HG03520 (cell line): ENCODE measurements around the gene UBB.

Source experiments
- ATAC-seq: cut with Tn5 transposase; IDR thresholded peaks from one replicate; pipeline ENCODE4 v1.9.1; 2021; ENCODE audit warnings: mild to moderate bottlenecking, moderate library complexity; ENCODE audit not compliant: unreplicated experiment

Gene UBB

DNA sequence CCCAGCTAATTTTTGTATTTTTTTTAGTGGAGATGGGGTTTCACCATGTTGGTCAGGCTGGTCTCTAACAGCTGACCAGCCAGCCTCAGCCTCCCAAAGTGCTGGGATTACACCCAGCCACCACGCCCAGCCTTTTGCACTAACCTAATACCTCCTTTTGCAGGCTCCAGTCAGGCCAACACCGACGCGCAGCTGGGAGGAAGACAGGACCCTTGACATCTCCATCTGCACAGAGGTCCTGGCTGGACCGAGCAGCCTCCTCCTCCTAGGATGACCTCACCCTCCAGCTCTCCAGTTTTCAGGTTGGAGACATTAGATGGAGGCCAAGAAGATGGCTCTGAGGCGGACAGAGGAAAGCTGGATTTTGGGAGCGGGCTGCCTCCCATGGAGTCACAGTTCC lies 36.5 kb downstream of the UBB start:
- ATAC-seq = no peak

DNA sequence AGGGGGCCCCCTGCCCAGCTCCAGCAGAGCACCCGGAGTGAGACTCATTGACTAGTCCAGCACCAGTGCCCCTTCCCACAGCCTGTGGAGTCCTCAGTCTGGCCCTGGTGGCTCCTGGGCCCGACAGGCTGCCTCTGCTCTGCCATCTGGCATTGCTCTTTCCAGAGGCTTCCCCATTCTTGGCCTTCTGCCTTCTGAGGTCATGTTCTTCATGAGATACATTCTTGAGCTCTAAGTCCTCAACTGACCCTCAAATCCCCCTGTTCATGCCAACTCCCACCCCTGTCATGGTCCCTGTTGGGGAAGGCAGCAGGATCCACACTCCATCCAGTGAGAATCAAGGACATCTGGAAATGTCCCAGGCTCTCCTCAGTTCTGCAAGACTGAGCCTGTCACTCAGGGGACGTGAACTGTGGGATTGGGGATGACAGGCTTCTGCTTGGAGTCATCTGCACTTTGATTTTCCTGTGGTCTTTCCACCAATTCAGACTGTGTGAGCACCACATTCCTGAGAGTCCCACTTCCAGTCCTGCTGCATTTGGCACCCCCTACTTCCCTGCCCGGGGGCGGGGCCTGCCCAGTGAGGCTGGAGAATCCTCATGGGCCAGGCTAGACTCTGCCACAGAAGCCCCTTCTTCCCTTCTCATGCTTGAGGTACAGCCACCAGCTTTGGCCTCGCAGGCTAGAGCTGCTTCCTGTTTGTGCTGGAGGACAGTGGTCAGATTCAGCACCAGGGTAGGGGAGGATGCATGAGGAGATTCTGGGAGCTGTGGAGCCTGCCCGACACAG lies 37.2 kb downstream of the UBB start:
- ATAC-seq = no peak

GRCh38 chr17:16418685-16419068 lies 37.8 kb downstream of the UBB start:
- ATAC-seq = no peak

GRCh38 chr17:16419074-16419928 lies 38.4 kb downstream of the UBB start:
- ATAC-seq = no peak

GRCh38 chr17:16419929-16420271 lies 39.0 kb downstream of the UBB start:
- no peak for ATAC-seq

- ATAC-seq = no peak
These were observed 41.5 kb downstream of the UBB start for GRCh38 chr17:16422416-16422815.

GRCh38 chr17:16423226-16423872 lies 42.5 kb downstream of the UBB start:
- ATAC-seq = no peak

- no peak for ATAC-seq
These were observed 44.3 kb downstream of the UBB start for GRCh38 chr17:16425202-16425601.

DNA sequence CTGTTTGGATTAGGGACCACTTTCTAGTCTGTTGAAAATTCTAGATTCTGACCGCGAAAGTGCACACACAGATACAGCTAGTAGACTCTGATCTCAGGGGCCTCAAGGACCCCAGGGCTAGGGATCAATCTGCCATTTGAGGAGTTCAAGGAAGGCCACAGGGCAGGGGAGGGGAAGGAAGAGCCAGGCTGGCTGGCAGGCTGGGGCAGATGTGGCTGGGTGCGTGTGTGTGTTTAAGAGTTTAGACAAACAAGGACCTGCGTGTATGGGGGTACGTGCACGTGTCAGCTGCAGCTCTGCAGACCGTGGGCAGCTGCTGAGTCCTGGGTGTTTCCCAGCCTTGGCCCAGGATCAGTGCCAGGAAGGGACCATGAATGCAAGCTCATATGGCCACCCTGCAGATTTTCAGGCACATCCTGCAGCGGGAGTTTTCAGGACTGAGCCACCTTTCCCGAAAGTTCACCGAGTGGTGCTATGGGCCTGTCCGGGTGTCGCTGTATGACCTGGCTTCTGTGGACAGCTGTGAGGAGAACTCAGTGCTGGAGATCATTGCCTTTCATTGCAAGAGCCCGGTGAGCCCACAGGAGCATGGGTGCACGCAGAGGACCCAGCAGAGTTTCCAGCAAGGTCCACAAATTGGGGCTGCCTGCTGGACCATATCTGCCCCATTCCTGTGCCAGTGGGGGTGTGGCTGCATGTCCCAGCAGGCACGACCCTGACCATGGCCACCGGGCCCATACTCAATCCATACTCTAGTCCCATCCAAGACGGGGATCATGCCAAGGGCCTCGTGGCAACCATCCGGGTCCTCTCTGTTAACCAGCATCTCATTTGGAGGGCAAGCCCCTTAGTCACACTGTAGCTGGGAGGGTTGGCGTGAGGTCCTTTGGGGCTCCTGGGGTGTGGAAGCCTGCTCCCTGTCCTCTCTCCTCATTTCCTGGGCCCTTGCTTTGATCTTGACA lies 45.1 kb downstream of the UBB start:
- no peak for ATAC-seq

DNA sequence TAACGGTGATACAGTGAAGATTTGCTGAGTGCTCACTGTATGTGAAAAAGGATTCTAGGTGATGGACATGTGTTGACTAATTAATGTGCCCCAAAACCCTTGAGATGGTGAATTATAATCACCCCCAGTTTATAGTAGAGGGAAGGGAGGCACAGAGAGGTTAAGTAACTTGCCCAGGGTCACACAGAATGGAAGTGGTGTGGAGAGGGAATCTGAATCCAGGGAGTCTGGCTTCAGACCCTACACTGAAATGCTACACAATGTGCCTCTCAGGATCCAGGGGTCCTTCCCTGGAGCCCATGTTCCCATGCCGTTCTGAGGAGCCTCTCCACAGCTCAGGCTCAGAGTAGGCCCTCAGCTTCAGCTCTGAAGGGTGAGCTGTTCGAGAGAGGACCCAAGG lies 46.1 kb downstream of the UBB start:
- no peak for ATAC-seq

GRCh38 chr17:16428098-16428882 lies 47.4 kb downstream of the UBB start:
- ATAC-seq = no peak

DNA sequence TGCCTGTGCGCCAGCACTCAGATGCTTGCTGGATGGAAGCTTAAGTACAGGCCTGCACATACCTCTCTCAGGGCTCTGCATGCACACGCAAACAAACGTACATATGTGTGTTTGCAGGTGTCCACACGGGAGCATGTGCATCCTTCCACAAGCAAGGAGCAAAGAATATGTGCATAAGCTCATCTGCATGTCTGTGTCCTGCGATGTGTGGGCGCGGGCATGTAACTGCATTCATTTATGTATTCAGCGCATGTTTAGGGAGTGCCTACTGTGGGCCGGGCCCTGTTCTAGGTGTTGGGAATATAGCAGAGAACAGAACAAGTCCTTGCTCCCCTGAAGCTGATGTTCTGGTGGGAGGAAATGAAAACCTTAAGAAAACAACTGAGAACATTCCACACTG lies 48.2 kb downstream of the UBB start:
- no peak for ATAC-seq

- ATAC-seq = no peak
These were observed 49.8 kb downstream of the UBB start for GRCh38 chr17:16430650-16431049.

- ATAC-seq = no peak
These were observed 51.1 kb downstream of the UBB start for GRCh38 chr17:16432017-16432416.
